ENCODE data around the gene CNN2.

GRCh38 chr19:1046836-1047695 is 20.7 kb downstream of the CNN2 start:
- TF ChIP-seq CTCF (IDR thresholded peaks at IDR 0.05) (no peak), EZH2 (IDR thresholded peaks at IDR 0.05; ENCODE audit: borderline replicate concordance, insufficient read depth, low read depth, low read length, poor library complexity, severe bottlenecking) (no peak)

Data from B cell (primary cell).